MM.1S (cell line): ENCODE measurements around the gene HPCA.

Source experiments
- DNase-seq: peaks from one replicate; pipeline ENCODE4 v3.0.0-alpha.2; 2015
- H2AFZ ChIP-seq: fragments of 300-600 bp; sonication (generic); 2 replicates; pipeline ENCODE4 v1.6.0; 2016; ENCODE audit warnings: antibody characterized with exemption, low read length
- H3F3A ChIP-seq: fragments of 300-600 bp; sonication (generic); 2 replicates; pipeline ENCODE4 v1.6.1; 2016; ENCODE audit warnings: mild to moderate bottlenecking, antibody characterized with exemption, low read length, moderate library complexity, mixed read lengths; ENCODE audit not compliant: insufficient read depth
- H3K27ac ChIP-seq: fragments of 300-600 bp; sonication (generic); 2 replicates; pipeline ENCODE4 v1.5.1; 2016; ENCODE audit warnings: mild to moderate bottlenecking, low read length
- H3K27me3 ChIP-seq: fragments of 300-600 bp; sonication (generic); replicated peaks from 2 replicates; pipeline ENCODE4 v1.6.0; 2016; ENCODE audit warnings: low read length; ENCODE audit not compliant: insufficient read depth
- H3K36me3 ChIP-seq: fragments of 300-600 bp; sonication (generic); replicated peaks from 2 replicates; pipeline ENCODE4 v1.6.1; 2016; ENCODE audit warnings: mild to moderate bottlenecking, low read length, mixed read lengths; ENCODE audit not compliant: insufficient read depth
- H3K4me1 ChIP-seq: fragments of 300-600 bp; sonication (generic); 2 replicates; pipeline ENCODE4 v1.6.1; 2016; ENCODE audit warnings: low read length, mixed read lengths
- H3K4me2 ChIP-seq: fragments of 300-600 bp; sonication (generic); 2 replicates; pipeline ENCODE4 v1.6.0; 2016; ENCODE audit warnings: low read depth, low read length
- H3K4me3 ChIP-seq: fragments of 300-600 bp; sonication (generic); 2 replicates; pipeline ENCODE4 v1.5.1; 2016; ENCODE audit warnings: low read length, mixed read lengths
- H3K79me2 ChIP-seq: fragments of 300-600 bp; sonication (generic); 2 replicates; pipeline ENCODE4 v1.6.1; 2016; ENCODE audit warnings: mixed run types, low read length, mixed read lengths
- H3K9ac ChIP-seq: fragments of 300-600 bp; sonication (generic); 2 replicates; pipeline ENCODE4 v1.6.1; 2016; ENCODE audit warnings: low read length, mixed read lengths
- H3K9me2 ChIP-seq: fragments of 300-600 bp; sonication (generic); replicated peaks from 2 replicates; pipeline ENCODE4 v1.6.1; 2016; ENCODE audit warnings: mild to moderate bottlenecking, low read length, mixed read lengths; ENCODE audit not compliant: insufficient read depth
- H3K9me3 ChIP-seq: fragments of 300-600 bp; sonication (generic); replicated peaks from 2 replicates; pipeline ENCODE4 v1.6.1; 2016; ENCODE audit warnings: mild to moderate bottlenecking, low read length, mixed read lengths; ENCODE audit not compliant: insufficient read depth
- H4K20me1 ChIP-seq: fragments of 300-600 bp; sonication (generic); 2 replicates; pipeline ENCODE4 v1.6.1; 2016; ENCODE audit warnings: mild to moderate bottlenecking, low read length, moderate library complexity, mixed read lengths; ENCODE audit not compliant: insufficient read depth
- EZH2 ChIP-seq: fragments of 300-600 bp; sonication (generic); optimal IDR thresholded peaks from 2 replicates; pipeline ENCODE3; 2017; ENCODE audit warnings: low read depth, mild to moderate bottlenecking, antibody characterized with exemption, low read length, mixed read lengths
- EZH2phosphoT487 ChIP-seq: fragments of 300-600 bp; sonication (generic); IDR thresholded peaks from 2 replicates; pipeline ENCODE4 v1.6.1; 2018; ENCODE audit warnings: antibody characterized with exemption, low read length
- TF ChIP-seq, protein P1 (sequence below): fragments of 300-600 bp; sonication (generic); IDR thresholded peaks from 2 replicates; pipeline ENCODE4 v1.5.1; 2016; ENCODE audit warnings: antibody characterized with exemption, low read length, mixed read lengths

HPCA gene

DNA sequence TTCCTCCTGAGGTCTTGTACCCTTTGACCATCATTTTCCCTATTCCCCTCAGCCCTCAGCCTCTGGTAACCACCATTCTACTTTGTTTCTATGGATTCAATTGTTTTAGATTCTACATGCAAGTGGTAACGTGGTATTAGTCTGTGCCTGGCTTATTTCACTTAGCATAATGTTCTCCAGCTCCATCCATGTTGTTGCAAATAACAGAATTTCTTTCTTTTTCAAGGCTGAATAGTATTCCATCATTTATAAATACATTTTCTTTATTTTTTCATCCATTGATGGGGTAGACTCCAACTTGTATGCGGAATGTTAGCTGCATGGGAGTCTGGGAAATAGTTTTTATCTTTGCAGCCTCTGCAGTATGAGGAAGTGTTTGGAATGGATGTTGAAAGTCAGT, 41.1 kb downstream of the HPCA start:
- no peak for DNase-seq
- Histone ChIP-seq H3K4me3 (no peak overlapping the region), H2AFZ (no peak overlapping the region), H3K9me2 (no peaks in the 10 kb centered on the region), H3K79me2 (no peaks in the 10 kb centered on the region), H3K36me3 (no peaks in the 10 kb centered on the region), H4K20me1 (no peaks in the 10 kb centered on the region), H3F3A (no peaks in the 10 kb centered on the region), H3K9me3 (no peaks in the 10 kb centered on the region), H3K27ac (no peak overlapping the region), H3K4me1 (no peaks in the 10 kb centered on the region), H3K9ac (no peak overlapping the region), H3K27me3 (peaks cover 12% of the 10 kb centered on the region), H3K4me2 (no peak overlapping the region)
- TF ChIP-seq EZH2phosphoT487 (no peak), EZH2 (no peak)
- TF ChIP-seq, protein P1, sequence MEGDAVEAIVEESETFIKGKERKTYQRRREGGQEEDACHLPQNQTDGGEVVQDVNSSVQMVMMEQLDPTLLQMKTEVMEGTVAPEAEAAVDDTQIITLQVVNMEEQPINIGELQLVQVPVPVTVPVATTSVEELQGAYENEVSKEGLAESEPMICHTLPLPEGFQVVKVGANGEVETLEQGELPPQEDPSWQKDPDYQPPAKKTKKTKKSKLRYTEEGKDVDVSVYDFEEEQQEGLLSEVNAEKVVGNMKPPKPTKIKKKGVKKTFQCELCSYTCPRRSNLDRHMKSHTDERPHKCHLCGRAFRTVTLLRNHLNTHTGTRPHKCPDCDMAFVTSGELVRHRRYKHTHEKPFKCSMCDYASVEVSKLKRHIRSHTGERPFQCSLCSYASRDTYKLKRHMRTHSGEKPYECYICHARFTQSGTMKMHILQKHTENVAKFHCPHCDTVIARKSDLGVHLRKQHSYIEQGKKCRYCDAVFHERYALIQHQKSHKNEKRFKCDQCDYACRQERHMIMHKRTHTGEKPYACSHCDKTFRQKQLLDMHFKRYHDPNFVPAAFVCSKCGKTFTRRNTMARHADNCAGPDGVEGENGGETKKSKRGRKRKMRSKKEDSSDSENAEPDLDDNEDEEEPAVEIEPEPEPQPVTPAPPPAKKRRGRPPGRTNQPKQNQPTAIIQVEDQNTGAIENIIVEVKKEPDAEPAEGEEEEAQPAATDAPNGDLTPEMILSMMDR, result no peak

DNA sequence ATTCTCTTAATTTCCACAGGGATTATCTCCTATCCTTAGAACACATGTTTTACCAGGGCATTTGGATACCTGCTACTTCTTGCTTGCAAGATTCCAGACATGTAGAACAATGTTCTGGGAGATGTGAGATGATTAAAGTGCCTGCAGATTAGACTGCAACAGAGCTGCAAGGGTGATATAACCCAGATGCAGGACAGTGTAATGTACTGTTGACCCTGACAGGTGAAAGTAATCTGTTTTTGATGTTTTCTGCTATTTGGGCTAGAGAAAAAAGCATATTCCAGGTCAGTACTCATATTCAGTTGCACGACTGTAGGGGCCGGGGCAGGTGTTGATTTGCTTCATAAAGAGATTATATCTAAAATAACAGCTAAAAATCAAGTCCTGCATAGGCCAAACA, 42.0 kb downstream of the HPCA start:
- Histone ChIP-seq H3K27me3 (peaks cover 12% of the 10 kb centered on the region), H4K20me1 (no peaks in the 10 kb centered on the region), H3K9ac (no peak overlapping the region), H2AFZ (no peak overlapping the region), H3K4me2 (no peak overlapping the region), H3K36me3 (no peaks in the 10 kb centered on the region), H3K4me1 (no peaks in the 10 kb centered on the region), H3K9me3 (no peaks in the 10 kb centered on the region), H3K9me2 (no peaks in the 10 kb centered on the region), H3K27ac (no peak overlapping the region), H3F3A (no peaks in the 10 kb centered on the region), H3K79me2 (no peaks in the 10 kb centered on the region), H3K4me3 (no peak overlapping the region)
- TF ChIP-seq EZH2phosphoT487 (no peak), EZH2 (no peak)
- TF ChIP-seq, protein P1, result no peak
- DNase-seq, result no peak

DNA sequence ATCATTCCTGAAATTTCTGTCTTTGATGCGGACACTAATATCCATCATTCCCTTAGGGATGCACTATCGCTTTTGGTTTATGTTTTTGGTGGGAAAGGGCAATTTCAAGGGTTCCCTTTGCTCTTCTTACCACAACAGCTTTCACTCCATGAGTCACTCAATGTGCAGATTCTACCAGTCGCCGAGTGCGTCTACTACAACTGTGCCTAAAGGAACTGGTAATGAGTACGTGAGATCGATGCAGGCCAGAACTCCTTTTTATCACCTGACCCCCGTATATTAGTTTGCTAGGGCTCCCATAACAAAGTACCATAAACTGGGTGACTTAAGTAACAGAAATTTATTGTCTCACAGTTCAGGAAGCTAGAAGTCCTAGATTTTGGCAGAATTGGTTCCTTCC, 42.4 kb downstream of the HPCA start:
- H3K27ac ChIP-seq, result no peak overlapping the region
- H3K4me3 ChIP-seq, result no peak overlapping the region
- H3K4me2 ChIP-seq, result no peak overlapping the region
- no peaks in the 10 kb centered on the region for H3K36me3 ChIP-seq
- no peaks in the 10 kb centered on the region for H3K4me1 ChIP-seq
- H3K79me2 ChIP-seq, result no peaks in the 10 kb centered on the region
- H2AFZ ChIP-seq, result no peak overlapping the region
- no peak overlapping the region for H3K9ac ChIP-seq
- no peak for DNase-seq
- no peak for TF ChIP-seq EZH2
- TF ChIP-seq, protein P1, result no peak
- no peak for TF ChIP-seq EZH2phosphoT487
- no peaks in the 10 kb centered on the region for H4K20me1 ChIP-seq
- H3K9me2 ChIP-seq, result no peaks in the 10 kb centered on the region
- no peaks in the 10 kb centered on the region for H3K9me3 ChIP-seq
- H3F3A ChIP-seq, result no peaks in the 10 kb centered on the region
- peaks cover 12% of the 10 kb centered on the region for H3K27me3 ChIP-seq
